H1 (cell line): Measurements from ENCODE around the gene TRIM61.

Experiments used
- BCL11A ChIP-seq, 2 experiments: IDR thresholded peaks; one replicate each; pipeline ENCODE4 v1.6.1; 2011; ENCODE audit warnings: low read depth in 2 of 2, low read length in 2 of 2, mild to moderate bottlenecking in 2 of 2
- CEBPB ChIP-seq: IDR thresholded peaks from 2 replicates; pipeline ENCODE4 v1.6.1; 2012; ENCODE audit warnings: low read depth, low read length
- EZH2 ChIP-seq: fragments of 200-600 bp; sonication (generic); IDR thresholded peaks from 2 replicates; pipeline ENCODE4 v1.7.1; 2012; ENCODE audit warnings: low read depth, mild to moderate bottlenecking, moderate library complexity, low read length, inconsistent platforms; ENCODE audit not compliant: severe bottlenecking
- FOSL1 ChIP-seq: IDR thresholded peaks from 2 replicates; pipeline ENCODE4 v1.6.1; 2011; ENCODE audit warnings: mild to moderate bottlenecking, low read depth, low read length, moderate library complexity; ENCODE audit not compliant: insufficient read depth
- JUND ChIP-seq: IDR thresholded peaks from 2 replicates; pipeline ENCODE4 v1.6.1; 2011; ENCODE audit warnings: mild to moderate bottlenecking, improper control_type of control experiment, low read length
- POLR2A ChIP-seq, 2 experiments: IDR thresholded peaks; 1 replicate in 1 of 2; 2 replicates in 1 of 2; pipeline ENCODE4 v1.6.1; 2011; ENCODE audit warnings: low read depth in 2 of 2, low read length in 2 of 2, mild to moderate bottlenecking in 2 of 2; ENCODE audit errors: control extremely low read depth in 1 of 2
- YY1 ChIP-seq: IDR thresholded peaks from 2 replicates; pipeline ENCODE4 v1.6.1; 2011; ENCODE audit warnings: low read depth, mild to moderate bottlenecking, low read length
- TF ChIP-seq, protein P1 (sequence below), 3 experiments: IDR thresholded peaks; 1 replicate in 2 of 3; 2 replicates in 1 of 3; pipeline versions ENCODE4 v1.5.1 to v1.6.1; 2011; ENCODE audit warnings: low read length in 3 of 3, mild to moderate bottlenecking in 3 of 3, inconsistent platforms in 2 of 3, low read depth in 1 of 3, moderate library complexity in 1 of 3; ENCODE audit not compliant: insufficient read depth in 1 of 3; ENCODE audit errors: control extremely low read depth in 1 of 3

- TF ChIP-seq JUND (no peak), CEBPB (no peak), POLR2A (IDR thresholded peaks at IDR 0.05; ENCODE audit: control extremely low read depth in 1 of 2, low read depth in 2 of 2, low read length in 2 of 2) (no peak), EZH2 (no peak), FOSL1 (no peak), BCL11A (IDR thresholded peaks at IDR 0.05; ENCODE audit: low read depth in 2 of 2, low read length in 2 of 2) (no peak), YY1 (no peak)
- TF ChIP-seq, protein P1, sequence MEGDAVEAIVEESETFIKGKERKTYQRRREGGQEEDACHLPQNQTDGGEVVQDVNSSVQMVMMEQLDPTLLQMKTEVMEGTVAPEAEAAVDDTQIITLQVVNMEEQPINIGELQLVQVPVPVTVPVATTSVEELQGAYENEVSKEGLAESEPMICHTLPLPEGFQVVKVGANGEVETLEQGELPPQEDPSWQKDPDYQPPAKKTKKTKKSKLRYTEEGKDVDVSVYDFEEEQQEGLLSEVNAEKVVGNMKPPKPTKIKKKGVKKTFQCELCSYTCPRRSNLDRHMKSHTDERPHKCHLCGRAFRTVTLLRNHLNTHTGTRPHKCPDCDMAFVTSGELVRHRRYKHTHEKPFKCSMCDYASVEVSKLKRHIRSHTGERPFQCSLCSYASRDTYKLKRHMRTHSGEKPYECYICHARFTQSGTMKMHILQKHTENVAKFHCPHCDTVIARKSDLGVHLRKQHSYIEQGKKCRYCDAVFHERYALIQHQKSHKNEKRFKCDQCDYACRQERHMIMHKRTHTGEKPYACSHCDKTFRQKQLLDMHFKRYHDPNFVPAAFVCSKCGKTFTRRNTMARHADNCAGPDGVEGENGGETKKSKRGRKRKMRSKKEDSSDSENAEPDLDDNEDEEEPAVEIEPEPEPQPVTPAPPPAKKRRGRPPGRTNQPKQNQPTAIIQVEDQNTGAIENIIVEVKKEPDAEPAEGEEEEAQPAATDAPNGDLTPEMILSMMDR (IDR thresholded peaks at IDR 0.05; ENCODE audit: control extremely low read depth in 1 of 3, insufficient read depth in 1 of 3, low read depth in 1 of 3, low read length in 3 of 3) = no peak
Observed at GRCh38 chr4:165011403-165011802, 33.9 kb upstream of the TRIM61 start.
